ENCODE results near the gene SNIP1.

Gene SNIP1

GRCh38 chr1:37599940-37600339, 45.8 kb upstream of the SNIP1 start:
- Histone ChIP-seq H3K4me2 (ENCODE audit: low read depth, low read length) (no peak overlapping the region), H2AFZ (ENCODE audit: low read length) (no peak overlapping the region), H3F3A (ENCODE audit: insufficient read depth, low read length) (no peaks in the 10 kb centered on the region), H3K36me3 (replicated peaks; ENCODE audit: insufficient read depth, low read length) (no peaks in the 10 kb centered on the region), H4K20me1 (ENCODE audit: insufficient read depth, low read length) (no peaks in the 10 kb centered on the region), H3K4me3 (ENCODE audit: low read length) (no peak overlapping the region), H3K79me2 (ENCODE audit: low read length) (peaks cover 8% of the 10 kb centered on the region), H3K9ac (ENCODE audit: low read length) (no peak overlapping the region), H3K4me1 (ENCODE audit: low read length) (peaks cover 9% of the 10 kb centered on the region), H3K9me2 (replicated peaks; ENCODE audit: insufficient read depth, low read length) (no peaks in the 10 kb centered on the region), H3K27ac (ENCODE audit: low read length) (no peak overlapping the region), H3K27me3 (replicated peaks; ENCODE audit: insufficient read depth, low read length) (no peaks in the 10 kb centered on the region), H3K9me3 (replicated peaks; ENCODE audit: insufficient read depth, low read length) (no peaks in the 10 kb centered on the region)
- TF ChIP-seq EZH2 (optimal IDR thresholded peaks at IDR 0.05; ENCODE audit: low read depth, low read length), result no peak
- no peak for TF ChIP-seq EZH2phosphoT487 (IDR thresholded peaks at IDR 0.05; ENCODE audit: low read length)
- no peak for TF ChIP-seq CTCF (IDR thresholded peaks at IDR 0.05; ENCODE audit: low read length)
- DNase-seq, result no peak

DNA sequence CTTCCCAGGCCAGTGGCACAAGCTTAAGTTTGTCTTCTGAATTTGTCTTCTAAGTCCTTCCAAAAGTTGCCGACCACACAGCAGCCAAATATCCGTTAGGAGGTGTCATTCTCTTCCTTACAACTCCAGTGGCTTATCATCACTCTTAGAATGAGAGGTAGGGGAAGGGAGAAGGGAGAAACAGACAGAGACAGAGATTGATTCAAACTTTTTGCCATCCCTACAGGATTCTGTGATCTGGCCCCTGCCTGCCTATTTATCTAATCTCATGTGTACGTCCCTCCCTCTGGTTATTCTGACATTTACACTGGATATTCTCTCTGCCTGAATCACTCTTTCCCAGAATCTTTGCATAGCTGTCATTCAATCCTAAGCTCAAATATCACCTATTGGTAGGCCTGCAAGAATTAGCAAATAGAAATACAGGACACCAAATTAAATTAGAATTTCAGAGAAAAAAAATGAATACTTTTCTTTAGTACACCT, 42.1 kb upstream of the SNIP1 start:
- peak overlapping the region; percentile 11; the same call in 1 of the 2 replicates for H3K27ac ChIP-seq (ENCODE audit: low read length)
- H4K20me1 ChIP-seq (ENCODE audit: insufficient read depth, low read length), result no peaks in the 10 kb centered on the region
- peaks cover 10% of the 10 kb centered on the region for H3K36me3 ChIP-seq (replicated peaks; ENCODE audit: insufficient read depth, low read length)
- H3K9me3 ChIP-seq (replicated peaks; ENCODE audit: insufficient read depth, low read length), result no peaks in the 10 kb centered on the region
- peak overlapping the region; percentile 75 for H2AFZ ChIP-seq (ENCODE audit: low read length)
- peak overlapping the region; percentile 25; the same call in 1 of the 2 replicates for H3K9ac ChIP-seq (ENCODE audit: low read length)
- no peaks in the 10 kb centered on the region for H3K9me2 ChIP-seq (replicated peaks; ENCODE audit: insufficient read depth, low read length)
- peaks cover 42% of the 10 kb centered on the region for H3K79me2 ChIP-seq (ENCODE audit: low read length)
- peak overlapping the region; percentile 90 for H3K4me2 ChIP-seq (ENCODE audit: low read depth, low read length)
- H3K4me3 ChIP-seq (ENCODE audit: low read length), result peak overlapping the region; percentile 88
- no peak for DNase-seq
- TF ChIP-seq EZH2phosphoT487 (IDR thresholded peaks at IDR 0.05; ENCODE audit: low read length) (no peak), EZH2 (optimal IDR thresholded peaks at IDR 0.05; ENCODE audit: low read depth, low read length) (no peak), CTCF (IDR thresholded peaks at IDR 0.05; ENCODE audit: low read length) (no peak)
- no peaks in the 10 kb centered on the region for H3K27me3 ChIP-seq (replicated peaks; ENCODE audit: insufficient read depth, low read length)
- H3K4me1 ChIP-seq (ENCODE audit: low read length), result peaks cover 10% of the 10 kb centered on the region
- H3F3A ChIP-seq (ENCODE audit: insufficient read depth, low read length), result no peaks in the 10 kb centered on the region

- H3K9me3 ChIP-seq (replicated peaks; ENCODE audit: insufficient read depth, low read length), result no peaks in the 10 kb centered on the region
- H4K20me1 ChIP-seq (ENCODE audit: insufficient read depth, low read length), result no peaks in the 10 kb centered on the region
- H3K27me3 ChIP-seq (replicated peaks; ENCODE audit: insufficient read depth, low read length), result no peaks in the 10 kb centered on the region
- peak; percentile 98 for DNase-seq
- H3K9ac ChIP-seq (ENCODE audit: low read length), result peak within 1 kb of the TSS; percentile 81
- H3K4me3 ChIP-seq (ENCODE audit: low read length), result peak within 1 kb of the TSS; percentile 88
- H3K27ac ChIP-seq (ENCODE audit: low read length), result peak within 1 kb of the TSS; percentile 58; the same call in 1 of the 2 replicates
- peaks cover 48% of the 10 kb centered on the region for H3K79me2 ChIP-seq (ENCODE audit: low read length)
- no peaks in the 10 kb centered on the region for H3K9me2 ChIP-seq (replicated peaks; ENCODE audit: insufficient read depth, low read length)
- H3K4me1 ChIP-seq (ENCODE audit: low read length), result peaks cover 10% of the 10 kb centered on the region
- peaks cover 10% of the 10 kb centered on the region for H3K36me3 ChIP-seq (replicated peaks; ENCODE audit: insufficient read depth, low read length)
- H3F3A ChIP-seq (ENCODE audit: insufficient read depth, low read length), result no peaks in the 10 kb centered on the region
- peak within 1 kb of the TSS; percentile 75 for H2AFZ ChIP-seq (ENCODE audit: low read length)
- H3K4me2 ChIP-seq (ENCODE audit: low read depth, low read length), result peak within 1 kb of the TSS; percentile 90
- TF ChIP-seq CTCF (IDR thresholded peaks at IDR 0.05; ENCODE audit: low read length) (no peak), EZH2 (optimal IDR thresholded peaks at IDR 0.05; ENCODE audit: low read depth, low read length) (no peak), EZH2phosphoT487 (IDR thresholded peaks at IDR 0.05; ENCODE audit: low read length) (no peak)
Measured at GRCh38 chr1:37595440-37596181, 41.5 kb upstream of the SNIP1 start, which contains the start of gene GNL2. Gene GNL2, minus strand, starts transcription at chr1:37595937. Its CDS starts 115 bp downstream, at chr1:37595822.

Measured in MM.1S (cell line).